HG03469 (cell line): ENCODE measurements around the gene APBA2.
"Not testable (repeated sequence)": the region's sequence is repeated elsewhere in the genome, so short reads cannot be mapped to it uniquely, and the experiment has no call there.

Experiments used
- ATAC-seq: cut with Tn5 transposase; IDR thresholded peaks from one replicate; pipeline ENCODE4 v1.9.1; 2021; ENCODE audit warnings: mild to moderate bottlenecking, moderate library complexity, moderate number of reproducible peaks; ENCODE audit not compliant: unreplicated experiment

APBA2 gene

GRCh38 chr15:29141308-29142128 is 255.7 kb downstream of the APBA2 start:
- ATAC-seq = no peak

GRCh38 chr15:29142129-29142747 is 256.5 kb downstream of the APBA2 start:
- no peak for ATAC-seq

GRCh38 chr15:29143293-29143692 is 257.5 kb downstream of the APBA2 start:
- no peak for ATAC-seq

GRCh38 chr15:29143909-29144635 is 258.3 kb downstream of the APBA2 start:
- ATAC-seq = no peak

- no peak for ATAC-seq
Observed at GRCh38 chr15:29149738-29150075, 263.9 kb downstream of the APBA2 start.

- no peak for ATAC-seq
Observed at GRCh38 chr15:29150515-29151483, 265.0 kb downstream of the APBA2 start.

- no peak for ATAC-seq
Observed at GRCh38 chr15:29151484-29151857, 265.7 kb downstream of the APBA2 start.

- ATAC-seq = no peak
Observed at GRCh38 chr15:29156521-29156920, 270.7 kb downstream of the APBA2 start.

GRCh38 chr15:29159771-29160455 is 274.1 kb downstream of the APBA2 start:
- no peak for ATAC-seq

GRCh38 chr15:29162411-29162810 is 276.6 kb downstream of the APBA2 start:
- no peak for ATAC-seq

GRCh38 chr15:29167122-29167521 is 281.3 kb downstream of the APBA2 start:
- not testable (repeated sequence) for ATAC-seq
